ENCODE data around the gene SNIP1.
A peak's percentile ranks its signal among the peaks of the same experiment; 100 is the strongest.
"Not testable (repeated sequence)": the region's sequence is repeated elsewhere in the genome, so short reads cannot be mapped to it uniquely, and the experiment has no call there.

Gene SNIP1

GRCh38 chr1:37553927-37554808, at the start of gene SNIP1:
SNIP1 (minus strand) TSS chr1:37554293; CDS start chr1:37554229, 64 bp downstream.
- peak; percentile 81 for DNase-seq

- DNase-seq = peak; percentile 3
Measured at GRCh38 chr1:37602750-37603694, 48.9 kb upstream of the SNIP1 start.

DNA sequence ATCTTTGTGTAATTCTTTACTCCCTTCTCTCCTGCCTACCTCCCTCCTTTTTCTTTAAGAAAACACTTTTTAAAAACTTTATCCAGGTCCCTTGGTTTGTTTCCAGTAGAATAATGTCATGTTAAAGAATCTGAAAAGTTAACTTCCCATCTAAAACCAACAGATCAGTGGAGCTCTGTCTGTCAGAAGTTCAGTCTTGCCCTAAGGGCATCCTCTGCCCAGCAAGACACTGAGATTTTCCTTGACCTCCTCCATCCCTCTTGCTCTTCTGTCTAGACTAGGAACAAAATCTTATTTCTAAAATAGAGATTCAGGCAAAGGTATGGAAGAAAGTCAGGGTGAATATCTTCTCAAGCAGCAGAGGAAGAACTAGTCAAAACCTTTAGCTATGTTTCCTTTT, 47.3 kb upstream of the SNIP1 start:
- no peak for DNase-seq

- DNase-seq = no peak
Measured at GRCh38 chr1:37599940-37600339, 45.8 kb upstream of the SNIP1 start.

- no peak for DNase-seq
Measured at GRCh38 chr1:37596182-37596667, 42.1 kb upstream of the SNIP1 start.

- peak; percentile 89 for DNase-seq
Measured at GRCh38 chr1:37595440-37596181, 41.5 kb upstream of the SNIP1 start, which contains the start of gene GNL2. GNL2 (minus strand) TSS chr1:37595937; CDS start chr1:37595822, 115 bp downstream.

DNA sequence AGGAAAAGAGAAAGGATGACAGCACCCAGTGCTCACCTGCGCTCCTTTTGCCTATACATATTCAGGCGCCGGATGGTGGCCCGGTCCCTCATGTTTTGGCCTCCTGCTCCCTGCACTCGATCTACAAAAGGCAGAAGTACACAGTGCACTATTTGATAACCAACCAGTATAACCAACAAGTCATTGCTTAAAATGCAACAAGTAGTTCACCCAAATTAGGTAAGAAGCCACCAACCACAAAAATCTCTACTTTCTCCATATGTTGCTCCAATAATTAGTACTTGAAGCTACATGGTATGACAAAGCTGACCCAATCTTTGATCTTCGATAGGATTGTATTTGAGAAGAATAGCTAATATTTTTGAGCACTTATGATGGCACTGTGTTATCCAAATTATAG, 39.6 kb upstream of the SNIP1 start:
- no peak for DNase-seq

GRCh38 chr1:37588939-37589338, 34.8 kb upstream of the SNIP1 start:
- no peak for DNase-seq

- not testable (repeated sequence) for DNase-seq
Measured at GRCh38 chr1:37584544-37584943, 30.5 kb upstream of the SNIP1 start.

GRCh38 chr1:37575692-37576091, 21.6 kb upstream of the SNIP1 start:
- DNase-seq = no peak

- DNase-seq = no peak
Measured at GRCh38 chr1:37574834-37575480, 20.9 kb upstream of the SNIP1 start.

- DNase-seq = no peak
Measured at GRCh38 chr1:37570528-37571334, 16.6 kb upstream of the SNIP1 start.

DNA sequence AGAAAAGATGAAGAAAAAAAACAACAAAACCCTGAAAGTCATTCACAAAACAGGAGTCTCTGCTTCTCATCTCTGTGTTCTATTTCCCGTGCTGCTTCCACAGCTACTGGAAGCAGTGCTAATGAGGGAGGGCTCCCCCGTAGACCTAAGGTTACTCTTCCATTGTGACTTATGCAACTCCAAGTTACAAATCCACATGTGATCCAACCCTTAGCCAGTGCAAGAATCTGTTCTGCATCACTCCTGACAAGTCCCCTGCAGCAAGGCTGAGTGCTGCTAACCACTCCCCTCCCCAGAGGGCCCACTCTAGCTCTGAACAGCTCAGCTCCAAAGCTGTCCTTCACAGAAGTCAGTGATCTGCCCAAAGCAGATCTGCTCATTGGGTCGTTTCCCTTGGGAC, 12.9 kb upstream of the SNIP1 start:
- no peak for DNase-seq

- DNase-seq = no peak
Measured at GRCh38 chr1:37564892-37565291, 10.8 kb upstream of the SNIP1 start.

DNA sequence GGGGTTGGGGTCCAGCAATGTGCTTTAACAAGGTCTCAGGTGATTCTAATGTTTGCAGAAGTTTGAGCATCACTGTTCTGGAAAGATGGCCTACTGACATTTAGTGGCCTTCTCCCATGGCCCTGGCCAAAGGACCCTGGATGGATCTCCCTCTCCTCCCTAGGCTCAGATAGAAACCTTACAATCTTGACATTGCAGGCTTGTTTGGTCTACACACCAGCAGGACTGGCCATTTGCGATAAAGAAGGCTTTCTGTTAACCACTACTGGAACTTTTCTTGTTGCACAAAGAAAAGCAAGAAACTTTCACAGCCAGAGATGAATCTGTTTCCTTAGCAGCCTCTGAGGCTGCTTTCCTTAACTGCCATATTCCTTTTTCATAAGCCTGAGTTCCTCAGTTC, 8.9 kb upstream of the SNIP1 start:
- DNase-seq = no peak

DNA sequence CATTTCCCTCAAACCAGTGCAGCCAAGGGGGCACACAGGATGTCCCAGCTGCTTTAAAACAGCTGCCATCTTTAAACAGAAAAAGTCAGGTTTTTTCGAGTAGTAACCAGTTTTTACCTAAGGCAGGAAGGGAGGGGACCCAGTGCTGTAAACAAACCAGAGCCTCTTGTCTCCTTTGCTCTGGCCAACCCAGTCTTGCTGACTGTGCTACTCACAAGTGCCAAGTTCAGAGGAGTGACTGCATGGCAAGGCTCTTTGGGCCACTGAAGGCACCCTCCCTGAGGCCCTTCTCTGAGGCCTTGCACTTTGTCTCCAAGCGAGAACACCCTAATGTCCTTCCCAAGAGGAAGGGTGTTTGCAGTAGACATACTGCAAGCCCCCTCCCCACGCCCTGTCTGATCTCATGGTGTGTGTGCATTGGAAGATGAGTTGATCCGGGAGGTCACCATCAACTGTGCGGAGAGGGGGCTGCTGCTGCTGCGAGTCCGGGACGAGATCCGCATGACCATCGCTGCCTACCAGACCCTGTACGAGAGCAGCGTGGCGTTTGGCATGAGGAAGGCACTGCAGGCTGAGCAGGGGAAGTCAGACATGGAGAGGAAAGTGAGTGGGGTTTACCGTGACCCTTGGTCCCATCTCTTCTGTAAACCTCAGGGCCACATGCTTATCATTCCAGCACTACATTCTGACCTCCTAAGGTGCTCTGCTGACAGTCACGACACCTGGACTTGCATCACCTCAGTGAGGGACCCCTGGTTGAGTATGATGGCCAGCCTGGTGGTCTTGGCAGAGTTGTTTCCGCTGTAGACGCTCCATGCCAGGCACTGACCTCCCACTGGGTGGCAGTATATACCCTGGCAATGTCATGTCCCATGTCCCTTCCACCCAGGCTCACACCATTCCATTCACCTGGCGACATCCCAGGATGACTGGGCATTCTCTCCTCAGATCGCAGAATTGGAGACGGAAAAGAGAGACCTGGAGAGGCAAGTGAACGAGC, 7.3 kb upstream of the SNIP1 start:
- no peak for DNase-seq

DNA sequence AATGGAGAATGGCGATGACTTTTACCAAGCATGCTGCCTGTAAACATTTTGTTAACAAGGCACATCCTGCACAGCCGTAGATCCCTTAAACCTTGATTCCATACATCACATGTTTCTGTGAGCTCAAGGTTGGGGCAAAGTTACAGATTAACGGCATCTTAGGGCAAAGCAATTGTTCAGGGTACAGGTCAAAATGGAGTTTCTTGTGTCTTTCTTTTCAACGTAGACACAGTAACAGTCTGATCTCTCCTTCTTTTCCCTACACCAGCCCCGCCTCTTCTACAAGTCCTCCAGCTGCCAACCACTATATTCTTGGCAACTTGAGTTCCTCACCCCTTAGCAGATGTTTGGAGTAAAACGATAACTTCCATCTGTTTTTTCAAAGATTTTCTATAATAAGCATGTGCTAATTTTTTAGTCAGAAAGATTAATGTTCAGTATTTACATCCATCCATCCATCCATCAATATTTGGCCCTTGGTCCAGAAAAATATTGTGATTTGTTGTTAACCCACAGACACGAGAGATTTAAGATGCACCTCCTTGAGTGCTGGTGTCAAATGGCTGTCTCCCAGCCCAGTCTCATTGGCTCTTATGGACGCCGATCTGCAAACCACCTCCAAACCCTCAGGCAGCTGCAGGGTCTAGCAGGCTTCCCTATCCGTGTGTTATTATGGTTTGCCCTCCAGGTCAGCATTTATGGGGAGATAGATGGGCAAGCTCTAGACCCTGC, 6.5 kb upstream of the SNIP1 start:
- no peak for DNase-seq

- not testable (repeated sequence) for DNase-seq
Measured at GRCh38 chr1:37559957-37560379, 5.9 kb upstream of the SNIP1 start.

DNA sequence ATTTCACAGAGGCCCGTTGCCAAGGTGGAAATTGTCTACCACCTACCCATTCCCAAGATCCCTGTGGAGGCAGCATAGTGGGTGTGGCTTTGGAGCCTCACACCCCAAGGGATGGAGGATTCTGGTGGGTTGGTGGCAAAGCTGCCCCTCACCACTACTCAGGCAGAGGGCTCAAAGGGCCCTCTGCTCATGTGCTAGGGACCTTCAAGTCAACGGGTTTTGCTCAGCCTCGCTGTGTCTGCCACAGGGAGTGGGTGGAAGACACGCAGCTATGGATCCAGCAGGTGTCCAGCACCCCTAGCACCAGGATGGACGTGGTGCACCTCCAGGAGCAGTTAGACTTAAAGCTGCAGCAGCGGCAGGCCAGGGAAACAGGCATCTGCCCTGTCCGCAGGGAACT, 5.0 kb upstream of the SNIP1 start:
- DNase-seq = no peak
